Measurements from ENCODE around the gene PTER.

DNA sequence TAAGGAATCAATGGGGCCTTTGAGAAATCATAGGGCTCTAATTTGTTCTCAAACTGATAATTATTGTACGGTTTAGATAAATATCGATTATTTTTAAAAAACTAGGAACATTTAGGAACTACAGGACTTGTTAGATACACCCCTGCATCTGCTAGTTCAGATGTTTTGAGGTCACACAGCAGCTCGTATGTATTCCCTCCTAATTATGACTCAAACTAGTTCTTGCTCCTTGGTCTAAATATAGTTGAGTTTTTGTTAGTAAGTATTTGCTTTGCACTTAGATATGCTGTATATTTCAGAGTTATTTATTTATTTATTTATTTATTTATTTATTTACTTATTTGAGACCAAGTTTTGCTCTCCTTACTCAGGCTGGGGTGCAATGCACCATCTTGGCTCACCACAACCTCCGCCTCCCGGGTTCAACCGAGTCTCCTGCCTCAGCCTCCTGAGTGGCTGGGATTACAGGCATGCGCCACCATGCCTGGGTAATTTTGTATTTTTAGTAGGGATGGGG lies 22.7 kb downstream of the PTER start:
- no peak for TF ChIP-seq CTCF (IDR thresholded peaks at IDR 0.05; ENCODE audit: low read depth, low read length)
- no peak for TF ChIP-seq POLR2A (IDR thresholded peaks at IDR 0.05; ENCODE audit: extremely low read depth, insufficient read length)
- TF ChIP-seq, protein P1, sequence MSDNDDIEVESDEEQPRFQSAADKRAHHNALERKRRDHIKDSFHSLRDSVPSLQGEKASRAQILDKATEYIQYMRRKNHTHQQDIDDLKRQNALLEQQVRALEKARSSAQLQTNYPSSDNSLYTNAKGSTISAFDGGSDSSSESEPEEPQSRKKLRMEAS (IDR thresholded peaks at IDR 0.05; ENCODE audit: low read depth, low read length) = no peak
- TF ChIP-seq MYC (IDR thresholded peaks at IDR 0.05; ENCODE audit: low read depth, low read length) = no peak

All from NB4 (cell line).